Right renal cortex interstitium (tissue), 3 donors: ENCODE measurements around the gene MOGAT1. TPM values are rescaled to one million over a fixed set of nuclear protein-coding genes. Genes with fewer than 3 reads are reported as not detected.

Source experiments
- polyA plus RNA-seq, 3 donors: library from polyadenylated mRNA; unstranded; fragments of 120-200 nt; gene quantifications; one replicate each; pipeline ENCODE4 v1.2.1, GENCODE V29; 2013; ENCODE audit not compliant: insufficient read length in 3 of 3

MOGAT1 gene
- polyA plus RNA-seq, 3 donors = not detected

Other genes starting within 250 kb of the MOGAT1 start
- 10 to 100 TPM; 16.0 to 19.5 (median 18.5) TPM for gene SGPP2, start 247.1 kb upstream of the MOGAT1 start, polyA plus RNA-seq
- 10 to 100 TPM; 25.7 to 31.3 (median 28.9) TPM for gene FARSB, start 15.6 kb upstream of the MOGAT1 start, polyA plus RNA-seq
- gene ACSL3, start 189.4 kb downstream of the MOGAT1 start, polyA plus RNA-seq = 10 to 100 TPM; 74.2 to 91.8 (median 77.1) TPM